GM19438 (cell line): ENCODE results near the gene CHD9.

ENCODE experiments used
- ATAC-seq: cut with Tn5 transposase; IDR thresholded peaks from one replicate; pipeline ENCODE4 v1.9.1; 2021; ENCODE audit warnings: low read depth; ENCODE audit not compliant: unreplicated experiment

CHD9 gene

GRCh38 chr16:53093162-53093744 is 38.5 kb downstream of the CHD9 start:
- no peak for ATAC-seq

GRCh38 chr16:53094013-53094630 is 39.3 kb downstream of the CHD9 start:
- peak; percentile 52 for ATAC-seq

- no peak for ATAC-seq
Measured at GRCh38 chr16:53097190-53097589, 42.4 kb downstream of the CHD9 start.

DNA sequence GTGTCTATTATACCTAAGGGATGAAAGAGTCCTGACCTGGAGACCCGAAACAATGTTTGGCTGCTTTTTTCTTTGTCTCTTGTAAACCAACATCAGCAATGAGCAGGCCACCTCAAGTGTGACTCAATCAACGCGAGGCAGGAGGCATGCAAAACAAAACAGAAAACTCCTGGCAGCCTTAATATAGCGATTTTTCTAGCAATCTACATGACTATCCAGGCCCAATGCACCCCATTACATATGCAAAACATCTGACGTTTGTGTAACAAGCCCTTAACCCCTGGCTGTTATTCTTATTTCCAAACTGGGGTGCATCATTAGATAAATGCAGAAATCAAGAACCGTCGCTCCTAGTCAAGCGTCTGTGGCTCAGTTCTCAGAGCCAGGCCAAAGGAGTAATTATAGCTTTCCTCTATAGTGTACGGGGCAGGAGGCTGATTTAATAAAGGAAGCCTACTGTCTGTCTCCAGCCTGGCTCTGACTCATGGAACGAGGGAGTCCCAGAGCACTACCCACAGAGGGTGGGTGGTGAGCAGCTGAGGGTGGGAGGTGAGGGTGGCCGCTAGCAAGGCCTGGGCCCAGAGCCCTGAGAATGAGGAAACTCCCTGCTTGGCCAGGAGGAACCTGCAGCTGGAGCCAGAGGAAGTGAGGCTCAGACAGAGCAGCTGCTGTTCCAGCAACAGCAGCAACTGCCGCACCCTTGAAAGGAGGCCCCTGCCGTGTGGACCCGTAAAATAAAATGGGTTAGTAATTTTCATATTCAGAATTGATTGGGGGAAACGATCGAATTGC is 43.9 kb downstream of the CHD9 start:
- ATAC-seq: peak; percentile 53

DNA sequence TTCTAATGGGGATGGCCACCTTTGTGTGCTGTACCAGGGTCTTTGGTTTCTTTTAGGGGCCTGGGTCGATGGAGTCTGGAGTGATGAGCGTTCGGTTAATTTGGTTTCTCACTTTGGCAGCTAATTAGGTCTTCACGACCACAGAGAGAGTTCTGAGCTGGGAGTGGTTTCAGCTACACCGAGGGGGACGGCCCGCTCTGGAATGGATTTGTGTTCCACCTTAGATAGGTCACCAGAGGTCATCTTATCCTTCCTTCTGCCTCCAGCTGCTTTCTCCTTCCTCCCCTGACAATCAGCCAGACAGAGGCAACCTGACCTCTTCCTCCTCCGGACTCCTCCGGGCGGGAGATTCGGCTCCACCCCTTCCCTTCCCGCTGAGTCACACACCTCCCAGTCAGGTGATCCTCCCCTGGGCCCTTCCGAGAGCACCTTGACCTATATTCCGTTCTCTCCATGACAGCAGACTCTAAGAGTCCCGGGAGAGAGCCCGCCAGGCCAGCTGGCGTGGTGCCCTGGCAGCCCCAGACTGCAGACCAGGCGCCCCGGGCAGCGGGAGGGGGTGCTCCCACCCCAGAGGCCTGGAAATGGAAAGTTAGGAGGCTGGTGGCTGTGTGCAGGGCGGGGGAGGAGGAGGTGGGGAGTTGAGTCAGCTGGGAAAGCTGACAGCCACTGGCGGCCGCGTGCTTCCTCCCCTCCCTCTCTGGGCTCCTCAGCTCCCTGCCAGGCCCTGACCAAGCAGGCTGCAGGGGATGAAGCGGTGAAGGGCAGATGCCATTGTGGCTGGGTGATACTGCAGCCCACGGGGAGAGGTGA is 44.7 kb downstream of the CHD9 start:
- ATAC-seq: peak; percentile 59

DNA sequence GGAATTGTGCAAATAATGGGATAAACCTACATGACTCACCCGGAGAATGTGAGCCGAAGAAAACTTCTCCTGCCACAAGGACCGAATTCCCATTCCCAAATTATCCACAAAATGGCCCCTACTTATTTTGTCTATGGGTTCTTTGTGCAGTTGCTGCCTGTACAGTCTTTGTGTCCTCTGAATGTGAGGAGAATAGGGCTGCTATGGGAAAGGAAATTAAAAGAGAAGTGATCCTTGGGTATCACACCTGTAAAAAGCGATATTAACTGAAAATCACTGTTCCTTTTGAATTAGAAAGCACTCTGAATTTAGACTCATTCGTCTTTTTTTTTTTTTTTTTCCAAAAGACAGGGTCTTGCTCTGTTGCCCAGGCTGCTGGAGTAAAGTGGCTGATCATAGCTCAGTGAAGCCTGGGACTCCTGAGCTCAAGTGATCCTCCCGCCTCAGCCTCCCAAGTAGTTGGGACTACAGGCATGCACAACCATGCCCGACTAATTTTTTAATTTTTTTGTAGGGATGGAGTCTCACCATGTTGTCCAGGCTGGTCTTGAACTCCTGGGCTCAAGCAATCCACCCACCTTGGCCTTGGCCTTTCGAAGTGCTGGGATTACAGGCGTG is 45.4 kb downstream of the CHD9 start:
- ATAC-seq: no peak

DNA sequence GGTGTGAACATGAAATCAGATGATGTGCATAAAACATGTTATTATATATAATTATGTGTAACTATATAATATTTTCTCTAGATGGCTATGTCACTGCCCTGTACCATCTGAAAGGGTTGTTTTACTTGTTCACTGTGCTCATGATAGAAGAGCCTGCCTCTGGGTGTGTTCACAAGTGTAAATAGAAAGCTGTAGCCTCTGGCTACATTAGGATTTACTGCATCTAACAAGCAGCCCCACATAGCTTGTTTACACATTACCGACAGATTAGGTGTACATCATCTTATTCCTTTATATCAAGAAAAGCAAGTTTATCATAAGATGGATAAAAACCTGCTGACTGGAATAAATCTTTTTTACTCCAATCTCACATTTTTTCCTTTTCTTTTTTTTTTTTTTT is 46.1 kb downstream of the CHD9 start:
- no peak for ATAC-seq

DNA sequence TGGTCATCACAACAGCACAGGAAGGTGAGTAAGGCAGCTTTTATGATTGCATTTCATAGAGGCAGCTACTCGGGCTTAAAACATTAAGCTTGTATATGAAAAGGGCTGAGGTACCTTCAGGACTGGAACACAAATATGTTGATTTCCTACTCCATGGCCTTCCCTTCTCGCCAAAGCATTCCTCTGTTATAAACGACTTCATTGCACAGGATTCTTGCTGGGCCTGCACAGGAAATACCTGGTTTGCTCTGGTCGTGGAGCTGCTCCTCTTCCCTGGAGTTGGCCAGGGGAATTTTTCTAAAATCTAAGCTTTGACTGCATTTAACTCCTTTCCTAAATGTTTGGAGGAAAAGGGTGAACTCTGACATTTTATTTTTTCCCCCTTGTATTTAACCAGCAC is 49.0 kb downstream of the CHD9 start:
- no peak for ATAC-seq

GRCh38 chr16:53105565-53105964 is 50.8 kb downstream of the CHD9 start:
- no peak for ATAC-seq

DNA sequence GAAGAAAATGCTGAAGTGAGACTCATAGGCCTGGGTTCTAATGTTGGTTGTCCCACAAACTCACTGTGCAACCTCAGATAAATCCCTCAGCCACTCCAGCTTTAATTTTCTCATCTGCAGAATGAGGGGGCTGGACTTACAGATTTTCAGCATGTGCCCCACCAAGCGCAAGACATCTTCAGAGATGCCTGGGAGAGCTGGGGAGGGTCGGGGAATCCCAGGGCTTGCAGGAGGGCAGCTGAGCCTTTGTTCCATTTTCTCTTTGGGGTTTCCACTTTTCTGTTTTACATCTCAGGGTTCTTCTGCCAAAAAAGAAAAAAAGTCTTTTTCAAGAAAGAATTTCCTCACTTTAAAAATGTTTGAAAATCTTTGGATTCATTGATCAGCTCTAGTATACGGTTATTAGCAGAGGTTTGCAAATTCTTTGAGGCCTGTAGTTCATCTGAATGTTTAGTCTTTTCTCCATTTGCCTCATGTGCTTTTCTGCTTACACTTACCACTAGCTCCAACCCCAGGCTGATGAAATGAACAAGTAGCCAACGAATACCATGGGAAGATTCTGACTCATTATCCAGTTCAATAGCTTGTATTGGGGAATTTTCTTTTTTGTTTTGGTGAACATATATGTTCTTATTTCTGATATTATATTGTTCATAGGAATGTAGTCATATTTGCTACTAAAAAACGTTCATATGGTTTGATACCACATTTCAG is 56.4 kb downstream of the CHD9 start:
- ATAC-seq: no peak

DNA sequence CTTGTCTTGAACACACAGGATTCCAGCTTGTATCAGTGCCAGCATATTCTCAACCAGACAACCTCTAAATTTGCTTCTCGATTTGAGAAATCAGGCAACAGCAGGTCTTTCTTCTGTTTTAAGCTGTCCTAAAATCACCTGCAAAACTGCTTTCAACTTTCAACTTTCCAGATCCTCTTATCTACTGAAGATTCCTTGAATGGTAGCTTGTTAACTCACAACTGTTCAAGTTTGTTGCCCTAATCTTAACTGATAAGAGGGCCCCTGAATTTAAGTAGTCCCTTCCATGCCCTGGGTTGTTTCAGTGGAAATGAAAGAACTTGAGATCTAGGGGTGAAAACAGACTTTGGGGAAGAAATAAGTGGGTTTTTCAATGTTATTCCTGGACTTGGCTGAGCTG is 57.2 kb downstream of the CHD9 start:
- no peak for ATAC-seq

DNA sequence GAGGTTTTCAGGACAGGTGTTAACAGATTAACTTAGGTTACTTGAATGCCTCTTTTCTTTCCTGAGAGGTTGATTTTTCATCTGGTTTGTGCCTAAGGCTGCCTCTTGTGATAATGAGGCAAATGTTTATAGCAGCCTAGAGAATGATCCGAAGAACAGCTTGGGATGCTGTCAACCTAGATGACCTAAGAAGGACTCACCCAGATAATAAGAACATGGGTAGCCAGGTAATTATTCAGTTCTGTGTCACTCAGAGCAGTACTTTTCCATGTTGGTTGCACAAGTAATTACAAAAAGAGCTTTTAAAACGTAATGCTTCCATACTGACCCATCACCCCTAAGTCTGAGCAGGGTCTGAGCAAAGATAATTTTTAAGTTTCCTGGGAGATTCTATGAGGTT is 60.3 kb downstream of the CHD9 start:
- no peak for ATAC-seq

GRCh38 chr16:53115773-53116172 is 61.0 kb downstream of the CHD9 start:
- no peak for ATAC-seq

DNA sequence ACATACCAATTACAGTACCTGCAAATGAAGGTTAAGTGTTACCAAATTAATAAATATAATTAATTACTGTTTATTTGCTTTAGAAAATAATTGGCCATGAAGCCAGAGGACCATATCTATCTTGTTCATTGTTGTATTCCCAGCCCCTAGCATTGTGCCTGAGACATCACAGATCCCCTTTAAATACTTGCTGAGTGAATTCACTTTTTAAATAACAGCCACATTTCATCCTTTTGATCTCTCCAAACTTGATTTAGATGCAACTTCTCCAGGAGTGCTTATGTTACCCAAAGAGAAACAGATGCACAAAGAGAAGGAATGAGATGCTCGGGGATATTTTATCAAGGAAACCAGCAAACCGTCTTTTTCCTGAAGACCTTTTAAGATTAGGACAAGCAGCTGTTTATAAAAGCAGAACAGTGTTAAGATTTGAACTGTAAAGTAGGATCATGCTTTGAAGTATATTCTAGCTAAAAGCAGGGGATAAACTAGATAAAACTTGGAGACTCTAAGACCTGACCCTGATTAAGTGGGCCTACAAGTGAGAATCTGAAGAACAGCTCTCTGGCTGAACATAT is 66.3 kb downstream of the CHD9 start:
- ATAC-seq: no peak

DNA sequence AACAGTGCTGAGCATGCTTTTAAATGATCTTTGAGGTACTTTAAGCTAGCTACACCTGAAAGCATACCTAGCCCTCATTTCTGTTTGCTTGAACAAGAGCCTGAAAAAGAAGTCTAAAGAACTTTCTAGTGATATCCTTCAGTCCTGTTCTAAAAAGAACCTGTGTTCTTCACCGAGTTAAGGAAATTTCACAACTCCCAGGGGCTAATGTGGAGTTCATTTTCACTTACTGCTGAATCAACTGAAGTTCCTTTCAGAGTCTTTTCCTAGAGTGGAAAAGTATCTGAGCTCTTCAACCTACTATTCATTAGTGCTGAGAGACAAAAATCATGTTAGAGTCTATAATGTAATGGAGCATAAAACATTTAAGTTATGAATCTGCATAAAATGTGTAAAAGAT is 66.9 kb downstream of the CHD9 start:
- ATAC-seq: no peak

DNA sequence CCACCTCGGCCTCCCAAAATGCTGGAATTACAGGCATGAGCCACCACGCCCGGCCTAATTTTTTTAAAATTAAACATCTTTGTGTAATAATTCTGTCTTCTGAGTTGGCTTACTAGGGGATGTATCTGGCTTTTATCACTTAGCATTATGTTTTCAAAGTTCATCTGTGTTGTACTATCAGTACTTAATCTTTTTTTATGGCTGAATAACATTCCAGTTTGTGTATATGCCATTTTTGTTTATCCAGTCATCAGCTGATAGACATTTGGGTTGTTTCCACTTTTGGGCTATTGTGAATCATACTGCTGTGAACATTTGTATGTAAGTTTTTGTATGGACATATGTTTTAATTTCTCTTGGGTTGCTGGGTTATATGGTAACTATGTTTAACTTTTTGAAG is 69.0 kb downstream of the CHD9 start:
- no peak for ATAC-seq

DNA sequence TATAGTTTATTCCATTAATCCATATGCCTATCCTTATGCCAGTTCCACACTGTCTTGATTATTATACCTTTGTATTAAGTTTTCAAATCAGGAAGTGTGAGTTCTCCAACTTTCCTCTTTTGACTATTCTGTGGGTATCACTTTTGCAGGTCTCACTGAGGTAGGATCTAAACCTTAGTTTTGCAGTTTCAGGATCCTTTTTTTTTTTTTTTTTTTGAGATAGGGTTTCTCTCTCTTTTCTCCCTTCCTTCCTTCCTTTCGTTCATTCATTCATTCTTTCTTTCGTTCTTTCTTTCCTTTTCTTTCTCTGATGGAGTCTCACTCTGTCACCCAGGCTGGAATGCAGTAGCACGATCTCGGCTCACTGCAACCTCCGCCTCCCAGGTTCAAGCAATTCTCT is 71.6 kb downstream of the CHD9 start:
- no peak for ATAC-seq

- no peak for ATAC-seq
Measured at GRCh38 chr16:53129281-53130158, 74.7 kb downstream of the CHD9 start.
